ENCODE data around the gene ABTB2. TPM values are rescaled to one million over a fixed set of nuclear protein-coding genes. Genes with fewer than 3 reads are reported as not detected.

Gene ABTB2
- polyA plus RNA-seq, 2 of the 4 experiments (the other 2 are of a cell fraction): 8.9 to 15.4 TPM

GRCh38 chr11:34351051-34351450 is 6.8 kb downstream of the ABTB2 start:
- no peak for DNase-seq (ENCODE audit: low read depth in 1 of 2, low spot score in 1 of 2)
- ChIA-PET CTCF (interaction anchor here (0.9 to 10.3 kb wide), 2 partner anchors 140 to 175 kb away, joined by 3 to 113 read pairs; no protein-coding TSS in a partner anchor), POLR2A (no interaction called here)
- Histone ChIP-seq H3K4me1 (peaks cover 94% of the 10 kb centered on the region), H3K27ac (peak overlapping the region in 1 of 2 experiments; percentile 88; a peak in 1 of 6 replicates), H3K4me3 (no peak overlapping the region), H3K9me3 (no peaks in the 10 kb centered on the region), H3K4me2 (peak overlapping the region; percentile 90; the same call in 1 of the 3 replicates)
- WGBS (ENCODE audit: missing lambda C conversion rate): 87% methylated on average over 3 of the region's 3 CpGs
- ATAC-seq: no peak
- TF ChIP-seq NPAS2 (CRISPR knock-in tag; IDR thresholded peaks at IDR 0.05; ENCODE audit: borderline replicate concordance) (no peak), CEBPB (IDR thresholded peaks at IDR 0.05) (no peak), BHLHE40 (IDR thresholded peaks at IDR 0.05; ENCODE audit: low read depth, low read length) (no peak), PHF8 (IDR thresholded peaks at IDR 0.05; ENCODE audit: borderline replicate concordance, low read depth) (no peak), ZSCAN20 (CRISPR knock-in tag; IDR thresholded peaks at IDR 0.05) (no peak), HMGXB4 (CRISPR knock-in tag; IDR thresholded peaks at IDR 0.05; ENCODE audit: borderline replicate concordance) (no peak), HEYL (CRISPR knock-in tag; IDR thresholded peaks at IDR 0.05) (no peak), JUN (IDR thresholded peaks at IDR 0.05) (no peak), POLR2A (IDR thresholded peaks at IDR 0.05; ENCODE audit: low read length) (no peak), NFE2L2 (conservative IDR thresholded peaks at IDR 0.05; ENCODE audit: low read length) (no peak), HOXB5 (CRISPR knock-in tag; IDR thresholded peaks at IDR 0.05) (no peak), POLR2AphosphoS2 (conservative IDR thresholded peaks at IDR 0.05; ENCODE audit: low read length) (no peak), TFCP2L1 (CRISPR knock-in tag; IDR thresholded peaks at IDR 0.05) (no peak), MYC (IDR thresholded peaks at IDR 0.05; ENCODE audit: borderline replicate concordance, low read length) (no peak), CTCF (IDR thresholded peaks at IDR 0.05) (no peak), HOXA7 (CRISPR knock-in tag; IDR thresholded peaks at IDR 0.05) (no peak), PBX3 (IDR thresholded peaks at IDR 0.05) (no peak)
- TF ChIP-seq, protein P1, sequence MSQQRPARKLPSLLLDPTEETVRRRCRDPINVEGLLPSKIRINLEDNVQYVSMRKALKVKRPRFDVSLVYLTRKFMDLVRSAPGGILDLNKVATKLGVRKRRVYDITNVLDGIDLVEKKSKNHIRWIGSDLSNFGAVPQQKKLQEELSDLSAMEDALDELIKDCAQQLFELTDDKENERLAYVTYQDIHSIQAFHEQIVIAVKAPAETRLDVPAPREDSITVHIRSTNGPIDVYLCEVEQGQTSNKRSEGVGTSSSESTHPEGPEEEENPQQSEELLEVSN (IDR thresholded peaks at IDR 0.05; ENCODE audit: borderline replicate concordance, low read depth): no peak
- FAIRE-seq: no peak

DNA sequence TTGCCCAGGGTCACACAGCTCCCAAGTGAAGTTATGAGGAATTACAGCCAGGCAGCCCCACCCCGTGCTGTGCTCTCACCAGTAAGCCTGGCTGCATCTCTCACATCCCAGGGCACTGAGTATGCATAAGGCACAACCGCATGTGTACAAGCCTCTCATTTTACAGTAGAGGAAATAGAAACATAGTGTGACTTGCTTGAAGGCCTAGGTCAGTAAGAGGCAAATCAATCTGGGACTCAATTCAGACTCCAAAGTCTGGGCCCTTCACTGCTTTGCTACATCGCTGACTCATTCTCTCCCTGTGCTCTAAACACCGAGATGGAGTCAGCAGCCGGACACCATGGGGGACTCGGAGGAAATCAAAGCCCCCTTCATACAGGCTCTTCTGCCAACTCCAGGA is 7.9 kb downstream of the ABTB2 start:
- H3K4me3 ChIP-seq: no peak overlapping the region
- no peak for TF ChIP-seq HOXB13 (CRISPR knock-in tag; IDR thresholded peaks at IDR 0.05; ENCODE audit: low read depth)
- TF ChIP-seq MAFK (IDR thresholded peaks at IDR 0.05; ENCODE audit: partially characterized antibody): peak; percentile 23
- no peak for TF ChIP-seq HOXA7 (CRISPR knock-in tag; IDR thresholded peaks at IDR 0.05)
- no peak for TF ChIP-seq JUN (IDR thresholded peaks at IDR 0.05)
- no peak for TF ChIP-seq NR3C1 (IDR thresholded peaks at IDR 0.05)
- TF ChIP-seq TP53 (CRISPR knock-in tag; IDR thresholded peaks at IDR 0.05): no peak
- TF ChIP-seq SREBF2 (IDR thresholded peaks at IDR 0.05): no peak
- no peak for TF ChIP-seq RCOR1 (IDR thresholded peaks at IDR 0.05; ENCODE audit: low read depth, low read length)
- TF ChIP-seq USF2 (IDR thresholded peaks at IDR 0.05): no peak
- TF ChIP-seq RAD21 (conservative IDR thresholded peaks at IDR 0.05 in 1 of 2, IDR thresholded peaks at IDR 0.05 in 1 of 2): no peak
- no peak for TF ChIP-seq FOSL2 (IDR thresholded peaks at IDR 0.05)
- TF ChIP-seq FOSL2 (CRISPR knock-in tag; IDR thresholded peaks at IDR 0.05): 0 out of 2 replicates have a peak, but pooled peaks have one; percentile 20
- ChIA-PET POLR2A (no interaction called here), CTCF (interaction anchor here (0.9 to 10.3 kb wide), 3 partner anchors 139 to 492 kb away, joined by 3 to 113 read pairs (median 3); no protein-coding TSS in a partner anchor)
- peak overlapping the region; percentile 60 to 88 for H3K27ac ChIP-seq
- H3K4me2 ChIP-seq: peak overlapping the region; percentile 90
- ATAC-seq (peak in 1 of 2 experiments; percentile 5; a peak in 1 of 6 replicates), DNase-seq (ENCODE audit: low read depth in 1 of 2, low spot score in 1 of 2) (no peak), FAIRE-seq (no peak)
- peaks cover 94% of the 10 kb centered on the region for H3K4me1 ChIP-seq
- WGBS (ENCODE audit: missing lambda C conversion rate): 63% methylated on average over 6 of the region's 6 CpGs
- H3K9me3 ChIP-seq: no peaks in the 10 kb centered on the region

All from A549 (cell line).